Mucosa of descending colon (tissue), 3 donors: ENCODE measurements around the gene ZNF579. TPM values are rescaled to one million over a fixed set of nuclear protein-coding genes. Genes with fewer than 3 reads are reported as not detected.

Experiments
- ATAC-seq: fragments of 200-7000 bp; cut with Tn5 transposase; one replicate; pipeline ENCODE4 v1.9.1; 2020; ENCODE audit warnings: mild to moderate bottlenecking, moderate library complexity
- DNase-seq, 3 donors: peaks; one replicate each; pipeline ENCODE4 v3.0.0-alpha.2; 2020
- H3K36me3 ChIP-seq: fragments of 200-600 bp; one replicate; pipeline ENCODE4 v1.8.0; 2021; ENCODE audit warnings: low read depth, mild to moderate bottlenecking
- H3K4me1 ChIP-seq: fragments of 200-600 bp; one replicate; pipeline ENCODE4 v1.8.0; 2021; ENCODE audit warnings: low read depth, mild to moderate bottlenecking
- H3K4me3 ChIP-seq: fragments of 200-600 bp; one replicate; pipeline ENCODE4 v1.8.0; 2021; ENCODE audit warnings: mild to moderate bottlenecking
- H3K9me3 ChIP-seq: fragments of 200-600 bp; one replicate; pipeline ENCODE4 v1.8.0; 2021; ENCODE audit warnings: mild to moderate bottlenecking
- CTCF ChIP-seq: fragments of 200-600 bp; IDR thresholded peaks from one replicate; pipeline ENCODE4 v1.8.0; 2022; ENCODE audit warnings: antibody characterized with exemption, mild to moderate bottlenecking
- intact Hi-C, 2 donors: fragments of 100-400 bp; cut with DNase I in 1 of 2; cut with micrococcal nuclease in 1 of 2; formaldehyde crosslinking; loops; one replicate each; pipeline versions ENCODE4 v1.11.0 to v1.11.1; 2022; cut with DNase I, micrococcal nuclease
- total RNA-seq, 3 donors: library from RNA; stranded (reverse); fragmentation: NEBNext Ultra II Directional in 2 of 3; extraction: Animal tissue kit (Norgen Biotek cat#: 25700) in 2 of 3; gene quantifications; one replicate each; pipeline versions ENCODE4 v1.2.1 to v1.2.4, GENCODE V29; 2021 to 2023
- donor health status: DM: no; HTN: no; CAD: no; lungs with moderate emphysema.
- donor health status: DM: no; HTN: no; CAD: no.
- donor health status: DM: no; HTN: yes; CAD: no.

ZNF579 gene
- total RNA-seq, 3 donors from 2014 or later: 6.2 to 13.6 (median 7.2) TPM

- ATAC-seq (peak; percentile 16), DNase-seq (peak in 2 of 3 donors; percentile 49 to 51)
- H3K4me3 ChIP-seq: no peak overlapping the region
- TF ChIP-seq CTCF: no peak
- no peaks in the 10 kb centered on the region for H3K36me3 ChIP-seq
- intact Hi-C loops: no loop called here
- H3K9me3 ChIP-seq: no peaks in the 10 kb centered on the region
- H3K4me1 ChIP-seq: peaks cover 2% of the 10 kb centered on the region
Measured at GRCh38 chr19:55546822-55547614, 33.6 kb downstream of the ZNF579 start.

GRCh38 chr19:55546011-55546410 lies 34.6 kb downstream of the ZNF579 start:
- ATAC-seq (no peak), DNase-seq (no peak)
- H3K9me3 ChIP-seq: no peaks in the 10 kb centered on the region
- H3K4me1 ChIP-seq: peaks cover 2% of the 10 kb centered on the region
- TF ChIP-seq CTCF: no peak
- intact Hi-C loops: no loop called here
- H3K36me3 ChIP-seq: no peaks in the 10 kb centered on the region
- H3K4me3 ChIP-seq: no peak overlapping the region

GRCh38 chr19:55545443-55545842 lies 35.2 kb downstream of the ZNF579 start, which contains the start of gene SBK3:
SBK3 (minus strand) TSS chr19:55545543; CDS start chr19:55545543, 0 bp downstream.
- ATAC-seq: no peak
- no peak for TF ChIP-seq CTCF
- Histone ChIP-seq H3K9me3 (no peaks in the 10 kb centered on the region), H3K4me1 (peaks cover 2% of the 10 kb centered on the region), H3K36me3 (no peaks in the 10 kb centered on the region), H3K4me3 (no peak within 1 kb of the TSS)
- DNase-seq: no peak
- intact Hi-C loops: no loop called here

- TF ChIP-seq CTCF: no peak
Measured at GRCh38 chr19:55544776-55545439, 35.7 kb downstream of the ZNF579 start.

GRCh38 chr19:55544014-55544413 lies 36.6 kb downstream of the ZNF579 start:
- ATAC-seq: no peak
- no peak overlapping the region for H3K4me3 ChIP-seq
- H3K36me3 ChIP-seq: no peaks in the 10 kb centered on the region
- intact Hi-C loops: no loop called here
- no peaks in the 10 kb centered on the region for H3K9me3 ChIP-seq
- DNase-seq: no peak
- TF ChIP-seq CTCF: no peak
- peaks cover 1% of the 10 kb centered on the region for H3K4me1 ChIP-seq

More at GRCh38 chr19:55544776-55545439, 35.7 kb downstream of the ZNF579 start:
- no peaks in the 10 kb centered on the region for H3K9me3 ChIP-seq
- no peaks in the 10 kb centered on the region for H3K36me3 ChIP-seq
- ATAC-seq (peak; percentile 46), DNase-seq (peak in 1 of 3 donors; percentile 36)
- peaks cover 2% of the 10 kb centered on the region for H3K4me1 ChIP-seq
- intact Hi-C loops: no loop called here
- H3K4me3 ChIP-seq: no peak overlapping the region
